ENCODE results near the gene IDH2.

- TF ChIP-seq POLR2A (IDR thresholded peaks at IDR 0.05; ENCODE audit: low read length) = no peak
- TF ChIP-seq GATA1 (IDR thresholded peaks at IDR 0.05; ENCODE audit: low read depth, low read length) = no peak
Measured at GRCh38 chr15:90049030-90049429, 53.2 kb downstream of the IDH2 start.

Measured in erythroblast (primary cell).